SU-DHL-6 (cell line): ENCODE results near the gene IL13RA2.

Source experiments
- H2AFZ ChIP-seq: fragments of 200-600 bp; sonication (generic); 2 replicates; pipeline ENCODE4 v1.6.1; 2014; ENCODE audit warnings: low read depth, mild to moderate bottlenecking, moderate library complexity, mixed read lengths, antibody characterized with exemption, low read length; ENCODE audit not compliant: severe bottlenecking
- H3F3A ChIP-seq: fragments of 200-600 bp; shearing (Covaris generic); 2 replicates; pipeline ENCODE4 v1.6.0; 2016; ENCODE audit warnings: antibody characterized with exemption, mild to moderate bottlenecking; ENCODE audit not compliant: insufficient read depth
- H3K27ac ChIP-seq: fragments of 200-600 bp; sonication (generic); 2 replicates; pipeline ENCODE4 v1.5.1; 2016; ENCODE audit warnings: low read depth, mild to moderate bottlenecking, low read length, moderate library complexity, mixed read lengths
- H3K27me3 ChIP-seq: fragments of 200-600 bp; sonication (generic), shearing (Covaris generic); 2 replicates; pipeline ENCODE4 v1.6.0; 2014; ENCODE audit warnings: mild to moderate bottlenecking, low read length
- H3K36me3 ChIP-seq: fragments of 200-600 bp; sonication (generic); 2 replicates; pipeline ENCODE4 v1.6.1; 2014; ENCODE audit warnings: mild to moderate bottlenecking, low read length, mixed read lengths
- H3K4me2 ChIP-seq: fragments of 300-600, 200-600 bp; shearing (Covaris generic), sonication (generic); 2 replicates; pipeline ENCODE4 v1.6.0; 2014; ENCODE audit warnings: low read length, low read depth, mild to moderate bottlenecking; ENCODE audit not compliant: poor library complexity, severe bottlenecking
- H3K4me3 ChIP-seq: fragments of 200-600 bp; sonication (generic); 2 replicates; pipeline ENCODE4 v1.5.1; 2014; ENCODE audit warnings: antibody characterized with exemption, low read length, mild to moderate bottlenecking, mixed read lengths; ENCODE audit not compliant: insufficient read depth, poor library complexity, severe bottlenecking
- H3K79me2 ChIP-seq: fragments of 200-600 bp; sonication (generic); 2 replicates; pipeline ENCODE4 v1.6.1; 2014; ENCODE audit warnings: mild to moderate bottlenecking, low read length, moderate library complexity; ENCODE audit not compliant: insufficient read depth
- H3K9ac ChIP-seq: fragments of 200-600 bp; sonication (generic); 2 replicates; pipeline ENCODE4 v1.7.0; 2014; ENCODE audit warnings: mild to moderate bottlenecking, low read length
- H3K9me2 ChIP-seq: fragments of 200-600 bp; sonication (generic); replicated peaks from 2 replicates; pipeline ENCODE4 v1.6.1; 2014; ENCODE audit warnings: low read length; ENCODE audit not compliant: insufficient read depth
- H3K9me3 ChIP-seq: fragments of 200-600 bp; sonication (generic); 2 replicates; pipeline ENCODE4 v1.6.1; 2014; ENCODE audit warnings: low read length, mixed read lengths; ENCODE audit not compliant: insufficient read depth
- H4K20me1 ChIP-seq: fragments of 200-600 bp; sonication (generic); 2 replicates; pipeline ENCODE4 v1.6.1; 2014; ENCODE audit warnings: low read depth, mild to moderate bottlenecking, antibody characterized with exemption, low read length, moderate library complexity, mixed read lengths
- CTCF ChIP-seq: fragments of 200-600 bp; sonication (generic); IDR thresholded peaks from one replicate; pipeline ENCODE4 v1.5.1; 2017; ENCODE audit warnings: antibody characterized with exemption, mild to moderate bottlenecking, low read length, moderate library complexity; ENCODE audit not compliant: insufficient read depth, poor library complexity, severe bottlenecking
- EZH2phosphoT487 ChIP-seq: fragments of 200-600 bp; sonication (generic), shearing (Covaris generic); conservative IDR thresholded peaks from 2 replicates; pipeline ENCODE4 v1.6.1; 2018; ENCODE audit warnings: mild to moderate bottlenecking, antibody characterized with exemption, low read length, moderate library complexity, mixed read lengths

The IL13RA2 gene

GRCh38 chrX:115013705-115014104, 3.7 kb downstream of the IL13RA2 start:
- Histone ChIP-seq H3K9me2 (no peaks in the 10 kb centered on the region), H3K27ac (no peak overlapping the region), H4K20me1 (no peaks in the 10 kb centered on the region), H3K9me3 (no peaks in the 10 kb centered on the region), H2AFZ (no peak overlapping the region), H3K4me3 (no peak overlapping the region), H3K79me2 (no peaks in the 10 kb centered on the region), H3F3A (no peaks in the 10 kb centered on the region), H3K9ac (no peak overlapping the region), H3K36me3 (no peaks in the 10 kb centered on the region), H3K27me3 (no peaks in the 10 kb centered on the region), H3K4me2 (no peak overlapping the region)
- TF ChIP-seq CTCF: no peak
- TF ChIP-seq EZH2phosphoT487: no peak

- Histone ChIP-seq H2AFZ (no peak overlapping the region), H3K4me3 (no peak overlapping the region), H3K9me2 (no peaks in the 10 kb centered on the region), H3K36me3 (no peaks in the 10 kb centered on the region), H3F3A (no peaks in the 10 kb centered on the region), H3K27me3 (no peaks in the 10 kb centered on the region), H3K27ac (no peak overlapping the region), H3K79me2 (no peaks in the 10 kb centered on the region), H4K20me1 (no peaks in the 10 kb centered on the region), H3K9me3 (no peaks in the 10 kb centered on the region), H3K4me2 (no peak overlapping the region), H3K9ac (no peak overlapping the region)
- TF ChIP-seq CTCF: no peak
- no peak for TF ChIP-seq EZH2phosphoT487
These were observed 6.0 kb downstream of the IL13RA2 start for GRCh38 chrX:115011428-115011827.

GRCh38 chrX:114999906-115000305, 17.5 kb downstream of the IL13RA2 start:
- TF ChIP-seq CTCF (no peak), EZH2phosphoT487 (no peak)
- Histone ChIP-seq H3K27ac (no peak overlapping the region), H3K9ac (no peak overlapping the region), H3K36me3 (no peaks in the 10 kb centered on the region), H3K4me3 (no peak overlapping the region), H3K9me2 (no peaks in the 10 kb centered on the region), H2AFZ (no peak overlapping the region), H3K9me3 (no peaks in the 10 kb centered on the region), H3K4me2 (no peak overlapping the region), H3K27me3 (no peaks in the 10 kb centered on the region), H3K79me2 (no peaks in the 10 kb centered on the region), H3F3A (no peaks in the 10 kb centered on the region), H4K20me1 (no peaks in the 10 kb centered on the region)

GRCh38 chrX:114997779-114998178, 19.6 kb downstream of the IL13RA2 start:
- Histone ChIP-seq H3K4me3 (no peak overlapping the region), H4K20me1 (no peaks in the 10 kb centered on the region), H3K9ac (no peak overlapping the region), H3K9me2 (no peaks in the 10 kb centered on the region), H3K27ac (no peak overlapping the region), H3K36me3 (no peaks in the 10 kb centered on the region), H3K27me3 (no peaks in the 10 kb centered on the region), H3F3A (no peaks in the 10 kb centered on the region), H3K4me2 (no peak overlapping the region), H3K9me3 (no peaks in the 10 kb centered on the region), H2AFZ (no peak overlapping the region), H3K79me2 (no peaks in the 10 kb centered on the region)
- TF ChIP-seq EZH2phosphoT487 (no peak), CTCF (no peak)
